ENCODE data around the gene NCBP3. TPM values are rescaled to one million over a fixed set of nuclear protein-coding genes. Genes with fewer than 3 reads are reported as not detected.

NCBP3 gene
- total RNA-seq, 4 donors from 2014 or later: 22.2 to 25.7 (median 24.3) TPM

- no peak overlapping the region for H3K4me3 ChIP-seq
- WGBS, 2 donors (ENCODE audit: low coverage in 1 of 2): no CpG with 5 or more reads among the region's 12 CpGs
- no peaks in the 10 kb centered on the region for H3K36me3 ChIP-seq
- no peaks in the 10 kb centered on the region for H3K9me3 ChIP-seq
- no peak for TF ChIP-seq POLR2A (IDR thresholded peaks at IDR 0.05)
- TF ChIP-seq EP300 (IDR thresholded peaks at IDR 0.05): no peak
- TF ChIP-seq POLR2AphosphoS5 (IDR thresholded peaks at IDR 0.05): no peak
- peaks cover 0 to 11% (median 3%) of the 10 kb centered on the region in 3 donors for H3K4me1 ChIP-seq
- H3K27ac ChIP-seq: no peak overlapping the region
- peaks cover 62% of the 10 kb centered on the region for H3K27me3 ChIP-seq
- no peak for ATAC-seq
Observed at GRCh38 chr17:3753624-3754023, 92.4 kb downstream of the NCBP3 start.

Other genes starting within 250 kb of the NCBP3 start
- gene TRPV1, start 236.8 kb downstream of the NCBP3 start, total RNA-seq: 1 to 10 TPM; 1.9 to 6.3 (median 4.1) TPM
- gene SHPK, start 210.0 kb downstream of the NCBP3 start, total RNA-seq: 10 to 100 TPM in 2 of 4 donors, 1 to 10 TPM in 2; 5.9 to 11.1 (median 9.8) TPM
- gene CTNS, start 209.5 kb downstream of the NCBP3 start, total RNA-seq: 10 to 100 TPM; 14.8 to 20.5 (median 17.8) TPM
- 100 to 1,000 TPM in 2 of 4 donors, 10 to 100 TPM in 2; 98.5 to 172 (median 109) TPM for gene TAX1BP3, start 177.7 kb downstream of the NCBP3 start, total RNA-seq
- gene EMC6, start 177.4 kb downstream of the NCBP3 start, total RNA-seq: 10 to 100 TPM in 3 of 4 donors, 1 to 10 TPM in 1; 8.5 to 25.3 (median 13.8) TPM
- 1 to 10 TPM in 1 of 4 donors, under 1 TPM in 1, not detected in 2; 0.96 to 2.0 TPM for gene P2RX5, start 150.1 kb downstream of the NCBP3 start, total RNA-seq
- gene HASPIN, start 122.3 kb downstream of the NCBP3 start, total RNA-seq: under 1 TPM in 2 of 4 donors, not detected in 2; 0.13 to 0.15 TPM
- 10 to 100 TPM; 20.3 to 35.2 (median 21.7) TPM for gene ITGAE, start 45.1 kb downstream of the NCBP3 start, total RNA-seq
- 1 to 10 TPM; 3.4 to 7.1 (median 3.8) TPM for gene CAMKK1, start 46.8 kb upstream of the NCBP3 start, total RNA-seq
- gene P2RX1, start 70.2 kb upstream of the NCBP3 start, total RNA-seq: 10 to 100 TPM in 1 of 4 donors, 1 to 10 TPM in 3; 1.6 to 11.6 (median 3.2) TPM
- 10 to 100 TPM in 3 of 4 donors, 1 to 10 TPM in 1; 5.9 to 35.9 (median 18.1) TPM for gene ATP2A3, start 118.2 kb upstream of the NCBP3 start, total RNA-seq

All from gastroesophageal sphincter (tissue), 4 donors.